IMR-90 (cell line): Measurements from ENCODE around the gene MAML3. TPM values are rescaled to one million over a fixed set of nuclear protein-coding genes. Genes with fewer than 3 reads are reported as not detected.

Source experiments
- ATAC-seq: fragments of 200-7000 bp; cut with Tn5 transposase; 2 replicates; pipeline ENCODE4 v1.9.1; 2020; ENCODE audit warnings: low read depth, mild to moderate bottlenecking, moderate library complexity
- BruUV-seq: library from RNA; stranded (reverse); fragments of 400-500 nt; replicated peaks from 2 replicates; lab custom pipeline; 2021; lab: Mats Ljungman, UMichigan
- CTCF ChIA-PET: fragments of 300-600 bp; formaldehyde crosslinking; extraction: SDS; loops from one replicate; lab custom pipeline; 2021; ENCODE audit warnings: antibody characterized with exemption; lab: Yijun Ruan, JAX
- POLR2A ChIA-PET: fragments of 300-600 bp; sonication (Branson Sonifier 250); formaldehyde crosslinking; loops from one replicate; lab custom pipeline; 2022; ENCODE audit warnings: antibody characterized with exemption; ENCODE audit not compliant: unreplicated experiment; lab: Charles Lee
- DNase-seq: peaks from one replicate; pipeline ENCODE4 v3.0.0; 2013
- H2AFZ ChIP-seq: replicated peaks from 2 replicates; pipeline ENCODE3; 2013; ENCODE audit warnings: low read length, mild to moderate bottlenecking; ENCODE audit not compliant: poor library complexity
- H2AK5ac ChIP-seq: 2 replicates; pipeline ENCODE4 v1.6.1; 2013; ENCODE audit warnings: low read depth, low read length, inconsistent platforms
- H2AK9ac ChIP-seq: replicated peaks from 2 replicates; pipeline ENCODE3; 2013; ENCODE audit warnings: mild to moderate bottlenecking, low read depth, low read length, moderate library complexity; ENCODE audit not compliant: poor library complexity
- H2BK120ac ChIP-seq: 2 replicates; pipeline ENCODE4 v1.6.1; 2013; ENCODE audit warnings: low read depth, low read length, inconsistent platforms
- H2BK15ac ChIP-seq: 3 replicates; pipeline ENCODE4 v1.6.1; 2013; ENCODE audit warnings: low read depth, low read length, inconsistent platforms
- H2BK20ac ChIP-seq: 2 replicates; pipeline ENCODE4 v1.6.1; 2013; ENCODE audit warnings: low read depth, mild to moderate bottlenecking, inconsistent platforms, low read length, moderate library complexity
- H2BK5ac ChIP-seq: 2 replicates; pipeline ENCODE4 v1.6.1; 2013; ENCODE audit warnings: mild to moderate bottlenecking, low read depth, low read length, inconsistent platforms; ENCODE audit not compliant: poor library complexity, severe bottlenecking
- H3K14ac ChIP-seq: replicated peaks from 2 replicates; pipeline ENCODE4 v1.6.1; 2013; ENCODE audit warnings: low read depth, low read length, inconsistent platforms
- H3K18ac ChIP-seq: 2 replicates; pipeline ENCODE4 v1.6.1; 2013; ENCODE audit warnings: low read depth, low read length, control low read depth
- H3K23ac ChIP-seq: 2 replicates; pipeline ENCODE4 v1.6.1; 2013; ENCODE audit warnings: low read depth, low read length, inconsistent platforms
- H3K27ac ChIP-seq: 2 replicates; pipeline ENCODE4 v1.5.1; 2013; ENCODE audit warnings: mild to moderate bottlenecking, control low read depth, low read length; ENCODE audit not compliant: insufficient read depth
- H3K27me3 ChIP-seq: 2 replicates; pipeline ENCODE4 v1.6.1; 2013; ENCODE audit warnings: low read length; ENCODE audit not compliant: control insufficient read depth, insufficient read depth
- H3K36me3 ChIP-seq: 2 replicates; pipeline ENCODE4 v1.6.1; 2013; ENCODE audit warnings: low read length, mixed read lengths; ENCODE audit not compliant: control insufficient read depth, insufficient read depth
- H3K4ac ChIP-seq: 2 replicates; pipeline ENCODE4 v1.6.1; 2013; ENCODE audit warnings: low read depth, low read length, inconsistent platforms
- H3K4me1 ChIP-seq: 2 replicates; pipeline ENCODE4 v1.6.1; 2013; ENCODE audit warnings: low read length, mixed read lengths; ENCODE audit not compliant: control insufficient read depth, insufficient read depth
- H3K4me2 ChIP-seq: 2 replicates; pipeline ENCODE4 v1.6.1; 2013; ENCODE audit warnings: low read depth, mild to moderate bottlenecking, control low read depth, low read length, moderate library complexity
- H3K4me3 ChIP-seq: 2 replicates; pipeline ENCODE4 v1.5.1; 2013; ENCODE audit warnings: low read depth, mild to moderate bottlenecking, control low read depth, low read length, moderate library complexity; ENCODE audit not compliant: insufficient read depth
- H3K56ac ChIP-seq: 2 replicates; pipeline ENCODE4 v1.6.1; 2013; ENCODE audit warnings: low read length, inconsistent platforms; ENCODE audit not compliant: insufficient read depth; ENCODE audit errors: extremely low read depth
- H3K79me1 ChIP-seq, 2 experiments: 2 replicates each; pipeline ENCODE4 v1.6.1; 2013; ENCODE audit warnings: low read length in 2 of 2, inconsistent platforms in 1 of 2, low read depth in 1 of 2
- H3K9ac ChIP-seq: 2 replicates; pipeline ENCODE4 v1.6.1; 2013; ENCODE audit warnings: low read depth, low read length, control low read depth
- H3K9me1 ChIP-seq: 2 replicates; pipeline ENCODE4 v1.6.1; 2013; ENCODE audit warnings: low read length, inconsistent platforms; ENCODE audit not compliant: insufficient read depth
- H3K9me3 ChIP-seq: 2 replicates; pipeline ENCODE4 v1.6.1; 2013; ENCODE audit warnings: low read length; ENCODE audit not compliant: control insufficient read depth, insufficient read depth
- H4K20me1 ChIP-seq: 2 replicates; pipeline ENCODE4 v1.6.1; 2013; ENCODE audit warnings: low read length, inconsistent platforms; ENCODE audit not compliant: insufficient read depth
- H4K5ac ChIP-seq: 2 replicates; pipeline ENCODE4 v1.6.1; 2013; ENCODE audit warnings: mild to moderate bottlenecking, low read depth, low read length, control low read depth
- H4K8ac ChIP-seq, 2 experiments: 2 replicates each; pipeline ENCODE4 v1.6.1; 2013; ENCODE audit warnings: low read depth in 2 of 2, low read length in 2 of 2, control low read depth in 1 of 2, inconsistent platforms in 1 of 2
- H4K91ac ChIP-seq: 2 replicates; pipeline ENCODE4 v1.6.1; 2013; ENCODE audit warnings: low read depth, low read length, inconsistent platforms; ENCODE audit not compliant: insufficient read depth
- BHLHE40 ChIP-seq: fragments of 150-350 bp; IDR thresholded peaks from 2 replicates; pipeline ENCODE4 v1.6.1; 2016; ENCODE audit warnings: mild to moderate bottlenecking, low read depth, low read length
- CEBPB ChIP-seq: IDR thresholded peaks from 2 replicates; pipeline ENCODE4 v1.6.1; 2012; ENCODE audit warnings: low read depth, low read length, improper control_type of control experiment
- CTCF ChIP-seq: conservative IDR thresholded peaks from 2 replicates; pipeline ENCODE4 v1.5.1; 2012; ENCODE audit warnings: mild to moderate bottlenecking, low read depth, low read length, improper control_type of control experiment
- FOS ChIP-seq: fragments of 150-350 bp; IDR thresholded peaks from 2 replicates; pipeline ENCODE4 v1.6.1; 2016; ENCODE audit warnings: low read depth, low read length
- RAD21 ChIP-seq: IDR thresholded peaks from 2 replicates; pipeline ENCODE4 v1.6.1; 2012; ENCODE audit warnings: low read length, improper control_type of control experiment
- WGBS, 2 experiments: methylation state at CpG; one replicate each; pipeline versions ENCODE4 v1.1.5 to v1.1.7; 2013; ENCODE audit warnings: missing lambda C conversion rate in 2 of 2; ENCODE audit not compliant: insufficient read length in 1 of 2; ENCODE audit errors: extremely low coverage in 2 of 2; 5-methylcytosine and 5-hydroxymethylcytosine counted together
- dilution Hi-C: fragments of 300-500 bp; cut with HindIII; formaldehyde crosslinking; loops from one replicate; pipeline ENCODE4 v1.14.3; 2018; ENCODE audit warnings: low sequenced_read_pairs; ENCODE audit not compliant: unreplicated experiment
- in situ Hi-C: fragments of 300-500 bp; cut with MboI; formaldehyde crosslinking; loops from 3 replicates; pipeline ENCODE4 v1.14.3; 2019; ENCODE audit warnings: low sequenced_read_pairs, inconsistent platforms, mixed read lengths
- intact Hi-C: fragments of 100-400 bp; cut with micrococcal nuclease; formaldehyde crosslinking; loops from 2 replicates; pipeline ENCODE4 v1.10.0; 2022
- polyA plus RNA-seq, 3 experiments: library from polyadenylated mRNA; depleted of rRNA; stranded (reverse); fragments of >200 nt; gene quantifications; 2 replicates each; pipeline ENCODE4 v1.2.3, GENCODE V29; 2012; ENCODE audit warnings: low replicate concordance in 1 of 3
- total RNA-seq: library from RNA; depleted of rRNA; stranded (reverse); fragments of >200 nt; gene quantifications from 2 replicates; pipeline ENCODE4 v1.2.3, GENCODE V29; 2012
- TF ChIP-seq, protein P1 (sequence below): fragments of 150-350 bp; IDR thresholded peaks from 2 replicates; pipeline ENCODE4 v1.6.1; 2016; ENCODE audit warnings: low read depth, mild to moderate bottlenecking, low read length, moderate library complexity, borderline replicate concordance
- TF ChIP-seq, protein P2 (sequence below): fragments of 150-350 bp; IDR thresholded peaks from 2 replicates; pipeline ENCODE4 v1.6.1; 2017; ENCODE audit warnings: mild to moderate bottlenecking, antibody characterized with exemption, low read length, low read depth

Gene MAML3
- total and polyA plus RNA-seq, 2 of the 4 experiments (the other 2 are of a cell fraction), result 0.90 to 1.7 TPM

DNA sequence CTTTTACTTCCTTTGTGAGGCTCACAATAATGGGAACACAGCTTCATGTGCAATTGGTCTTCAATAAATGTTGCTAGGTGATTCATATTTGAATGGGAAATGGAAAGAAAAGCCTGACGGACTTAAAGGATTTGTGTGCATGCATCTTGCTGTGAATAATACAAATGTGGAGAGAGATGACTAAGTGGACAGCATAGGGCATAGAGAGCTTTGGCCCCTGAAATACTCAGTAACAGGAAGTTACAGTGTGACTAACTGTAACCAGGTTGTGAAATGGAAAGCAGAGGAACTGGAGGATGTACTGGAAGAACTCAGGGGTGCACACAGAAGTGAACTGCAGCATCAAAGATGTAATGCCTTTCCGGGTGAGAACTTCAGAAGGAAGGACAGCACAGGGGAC, 281.7 kb downstream of the MAML3 start:
- no peak overlapping the region for H3K9ac ChIP-seq
- H4K8ac ChIP-seq, result peak overlapping the region in 1 of 2 experiments; percentile 47; a peak in 2 of 4 replicates
- H2BK15ac ChIP-seq, result no peak overlapping the region
- H3K27me3 ChIP-seq, result no peaks in the 10 kb centered on the region
- TF ChIP-seq, protein P1, sequence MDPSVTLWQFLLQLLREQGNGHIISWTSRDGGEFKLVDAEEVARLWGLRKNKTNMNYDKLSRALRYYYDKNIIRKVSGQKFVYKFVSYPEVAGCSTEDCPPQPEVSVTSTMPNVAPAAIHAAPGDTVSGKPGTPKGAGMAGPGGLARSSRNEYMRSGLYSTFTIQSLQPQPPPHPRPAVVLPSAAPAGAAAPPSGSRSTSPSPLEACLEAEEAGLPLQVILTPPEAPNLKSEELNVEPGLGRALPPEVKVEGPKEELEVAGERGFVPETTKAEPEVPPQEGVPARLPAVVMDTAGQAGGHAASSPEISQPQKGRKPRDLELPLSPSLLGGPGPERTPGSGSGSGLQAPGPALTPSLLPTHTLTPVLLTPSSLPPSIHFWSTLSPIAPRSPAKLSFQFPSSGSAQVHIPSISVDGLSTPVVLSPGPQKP, result no peak
- TF ChIP-seq CEBPB (peak; percentile 96), BHLHE40 (peak; percentile 53), RAD21 (peak; percentile 10; the same call in 1 of the 2 replicates), FOS (peak; percentile 78), CTCF (no peak)
- TF ChIP-seq, protein P2, sequence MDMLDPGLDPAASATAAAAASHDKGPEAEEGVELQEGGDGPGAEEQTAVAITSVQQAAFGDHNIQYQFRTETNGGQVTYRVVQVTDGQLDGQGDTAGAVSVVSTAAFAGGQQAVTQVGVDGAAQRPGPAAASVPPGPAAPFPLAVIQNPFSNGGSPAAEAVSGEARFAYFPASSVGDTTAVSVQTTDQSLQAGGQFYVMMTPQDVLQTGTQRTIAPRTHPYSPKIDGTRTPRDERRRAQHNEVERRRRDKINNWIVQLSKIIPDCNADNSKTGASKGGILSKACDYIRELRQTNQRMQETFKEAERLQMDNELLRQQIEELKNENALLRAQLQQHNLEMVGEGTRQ, result no peak
- no peaks in the 10 kb centered on the region for H3K36me3 ChIP-seq
- H3K4me1 ChIP-seq, result peaks cover 7% of the 10 kb centered on the region
- H3K27ac ChIP-seq, result no peak overlapping the region
- dilution Hi-C loops (no loop called here), in situ Hi-C loops (no loop called here), intact Hi-C loops (no loop called here)
- H3K4me2 ChIP-seq, result peak overlapping the region; percentile 66
- no peak overlapping the region for H2AK9ac ChIP-seq
- no peaks in the 10 kb centered on the region for H4K20me1 ChIP-seq
- H3K9me1 ChIP-seq, result no peaks in the 10 kb centered on the region; the same call in 1 of the 2 replicates
- peak overlapping the region; percentile 42; the same call in 1 of the 2 replicates for H3K18ac ChIP-seq
- peak; percentile 97 for DNase-seq
- H2BK5ac ChIP-seq, result peak overlapping the region; percentile 85
- peak overlapping the region; percentile 65; the same call in 1 of the 2 replicates for H3K4ac ChIP-seq
- no peaks in the 10 kb centered on the region for H3K9me3 ChIP-seq
- H2BK120ac ChIP-seq, result peak overlapping the region; percentile 78
- H3K79me1 ChIP-seq, result no peaks in the 10 kb centered on the region
- H3K14ac ChIP-seq, result no peak overlapping the region
- H3K4me3 ChIP-seq, result no peak overlapping the region
- H2AFZ ChIP-seq, result peak overlapping the region; percentile 5
- ATAC-seq, result peak; percentile 93
- H3K23ac ChIP-seq, result peak overlapping the region; percentile 8; the same call in 1 of the 2 replicates
- no peak overlapping the region for H4K5ac ChIP-seq
- H3K56ac ChIP-seq, result no peak overlapping the region
- no peak overlapping the region for H4K91ac ChIP-seq
- ChIA-PET POLR2A (no interaction called here), CTCF (no interaction called here)
- BruUV-seq, result no TSS peak
- H2BK20ac ChIP-seq, result peak overlapping the region; percentile 57; the same call in 1 of the 2 replicates
- 40% methylated on average over 2 of the region's 2 CpGs; no CpG with 5 or more reads in 1 of the 2 experiments for WGBS, 2 experiments
- no peak overlapping the region for H2AK5ac ChIP-seq
